Hepatic stellate cell (primary cell): ENCODE data around the gene SNAP25.

Experiments
- DNase-seq: peaks from one replicate; pipeline ENCODE4 v3.0.0; 2011; ENCODE audit warnings: low spot score

The SNAP25 gene

GRCh38 chr20:10332656-10333415 lies 114.2 kb downstream of the SNAP25 start:
- no peak for DNase-seq

- DNase-seq: no peak
Observed at GRCh38 chr20:10336959-10337729, 118.5 kb downstream of the SNAP25 start.

- no peak for DNase-seq
Observed at GRCh38 chr20:10338426-10339180, 120.0 kb downstream of the SNAP25 start.

GRCh38 chr20:10339609-10340008 lies 121.0 kb downstream of the SNAP25 start:
- DNase-seq: no peak

GRCh38 chr20:10342152-10342551 lies 123.5 kb downstream of the SNAP25 start:
- DNase-seq: no peak

GRCh38 chr20:10344953-10345352 lies 126.3 kb downstream of the SNAP25 start:
- no peak for DNase-seq

GRCh38 chr20:10347086-10347880 lies 128.7 kb downstream of the SNAP25 start:
- no peak for DNase-seq

- no peak for DNase-seq
Observed at GRCh38 chr20:10349118-10349517, 130.5 kb downstream of the SNAP25 start.

GRCh38 chr20:10350188-10350842 lies 131.7 kb downstream of the SNAP25 start:
- DNase-seq: no peak

GRCh38 chr20:10352934-10353824 lies 134.5 kb downstream of the SNAP25 start:
- DNase-seq: no peak

GRCh38 chr20:10356628-10357027 lies 138.0 kb downstream of the SNAP25 start:
- no peak for DNase-seq
